Stomach (tissue), 9 donors: ENCODE measurements around the gene VSNL1. TPM values are rescaled to one million over a fixed set of nuclear protein-coding genes. Genes with fewer than 3 reads are reported as not detected.

Experiments used
- DNase-seq, 2 donors: peaks; one replicate each; pipeline versions ENCODE4 v3.0.0 to v3.0.0-alpha.2; 2013 to 2019
- H3K27ac ChIP-seq, 5 donors: fragments of 200-600 bp in 4 of 5; sonication (generic) in 4 of 5; one replicate each; pipeline ENCODE4 v1.5.1; 2013 to 2019; ENCODE audit warnings: mild to moderate bottlenecking in 1 of 5, moderate library complexity in 1 of 5
- H3K27me3 ChIP-seq, 3 donors: fragments of 200-600 bp; sonication (generic); one replicate each; pipeline ENCODE4 v1.5.1; 2017 to 2019; ENCODE audit warnings: mixed run types in 1 of 3
- H3K36me3 ChIP-seq, 4 donors: fragments of 200-600 bp; sonication (generic); 1 replicate in 3 of 4; 2 replicates in 1 of 4; pipeline ENCODE4 v1.5.1; 2016 to 2019
- H3K4me1 ChIP-seq, 4 donors: fragments of 200-600 bp; sonication (generic); one replicate each; pipeline ENCODE4 v1.5.1; 2016 to 2019
- H3K4me3 ChIP-seq, 4 donors: fragments of 200-600 bp; sonication (generic) in 3 of 4; one replicate each; pipeline ENCODE4 v1.5.1; 2016 to 2019; ENCODE audit warnings: mild to moderate bottlenecking in 1 of 4
- H3K9me3 ChIP-seq, 4 donors: fragments of 200-600 bp; sonication (generic); one replicate each; pipeline ENCODE4 v1.5.1; 2016 to 2019
- CTCF ChIP-seq, 7 experiments: fragments of 450-650 bp in 4 of 7; fragments of 200-600 bp in 3 of 7; sonication (generic) in 3 of 7; IDR thresholded peaks; one replicate each; pipeline ENCODE4 v1.5.1; 2016 to 2019; ENCODE audit warnings: antibody characterized with exemption in 7 of 7, control low read depth in 2 of 7, mild to moderate bottlenecking in 1 of 7
- EP300 ChIP-seq: sonication (generic); formaldehyde crosslinking; IDR thresholded peaks from one replicate; pipeline ENCODE4 v1.6.1; 2017; ENCODE audit warnings: antibody characterized with exemption
- POLR2A ChIP-seq, 4 donors: fragments of 450-650 bp; IDR thresholded peaks; one replicate each; pipeline ENCODE4 v1.6.1; 2016; ENCODE audit warnings: antibody characterized with exemption in 4 of 4, control low read depth in 2 of 4, mild to moderate bottlenecking in 1 of 4, moderate library complexity in 1 of 4
- POLR2AphosphoS5 ChIP-seq, 3 donors: sonication (generic); formaldehyde crosslinking; IDR thresholded peaks; one replicate each; pipeline ENCODE4 v1.6.1; 2016; ENCODE audit warnings: antibody characterized with exemption in 3 of 3
- WGBS, 5 donors: extraction: QIAGEN DNeasy Blood & Tissue Kit in 3 of 5; methylation state at CpG; one replicate each; pipeline versions ENCODE4 v1.1.5 to v1.1.7; 2013 to 2018; 5-methylcytosine and 5-hydroxymethylcytosine counted together
- intact Hi-C: fragments of 100-400 bp; cut with DNase I; formaldehyde crosslinking; loops from one replicate; pipeline ENCODE4 v1.15.1; 2023; ENCODE audit warnings: low total_unique reads
- polyA plus RNA-seq, 3 donors: library from polyadenylated mRNA; stranded (reverse); fragments of 200-250 nt; gene quantifications; one replicate each; pipeline ENCODE4 v1.2.3, GENCODE V29; 2013
- total RNA-seq, 5 donors: library from RNA; depleted of rRNA; stranded (reverse); fragments of >200 nt; gene quantifications; one replicate each; pipeline versions ENCODE4 v1.1.0 to v1.2.3, GENCODE V29; 2014 to 2016
- donor health status: healthy with polysubstance abuse.
- donor health status: Bipolar disorder and iron deficiency.
- donor health status: healthy.

Gene VSNL1
- total and polyA plus RNA-seq, 8 donors = 0.44 to 21.9 (median 11.0) TPM; not detected in 4

- no peaks in the 10 kb centered on the region for H3K4me1 ChIP-seq
- DNase-seq = no peak
- TF ChIP-seq POLR2A (IDR thresholded peaks at IDR 0.05) = no peak
- TF ChIP-seq CTCF (IDR thresholded peaks at IDR 0.05) = no peak
- no peak for TF ChIP-seq POLR2AphosphoS5 (IDR thresholded peaks at IDR 0.05)
- TF ChIP-seq EP300 = no peak
- intact Hi-C loops = no loop called here
- H3K27ac ChIP-seq = no peak overlapping the region
- peaks cover 0 to 3% (median 0%) of the 10 kb centered on the region in 3 donors for H3K27me3 ChIP-seq
- H3K4me3 ChIP-seq = no peak overlapping the region
- H3K9me3 ChIP-seq = no peaks in the 10 kb centered on the region
- no peaks in the 10 kb centered on the region for H3K36me3 ChIP-seq
- WGBS, 5 donors = 77 to 91% (median 85%) methylated on average over 2 of the region's 2 CpGs
Observed at GRCh38 chr2:17550907-17551306, 10.4 kb downstream of the VSNL1 start.

GRCh38 chr2:17555150-17555549 lies 14.7 kb downstream of the VSNL1 start:
- H3K27ac ChIP-seq = no peak overlapping the region
- no peak for DNase-seq
- H3K36me3 ChIP-seq = no peaks in the 10 kb centered on the region
- intact Hi-C loops = no loop called here
- no peaks in the 10 kb centered on the region for H3K27me3 ChIP-seq
- TF ChIP-seq CTCF (IDR thresholded peaks at IDR 0.05) (no peak), POLR2AphosphoS5 (IDR thresholded peaks at IDR 0.05) (no peak), POLR2A (IDR thresholded peaks at IDR 0.05) (no peak), EP300 (no peak)
- 76 to 88% (median 85%) methylated on average over 1 of the region's 1 CpG for WGBS, 5 donors
- no peak overlapping the region for H3K4me3 ChIP-seq
- H3K9me3 ChIP-seq = no peaks in the 10 kb centered on the region
- no peaks in the 10 kb centered on the region for H3K4me1 ChIP-seq

- Histone ChIP-seq H3K4me3 (no peak overlapping the region), H3K4me1 (no peaks in the 10 kb centered on the region), H3K9me3 (no peaks in the 10 kb centered on the region), H3K27me3 (no peaks in the 10 kb centered on the region), H3K27ac (no peak overlapping the region), H3K36me3 (no peaks in the 10 kb centered on the region)
- TF ChIP-seq POLR2AphosphoS5 (IDR thresholded peaks at IDR 0.05) (no peak), EP300 (no peak), CTCF (IDR thresholded peaks at IDR 0.05) (no peak), POLR2A (IDR thresholded peaks at IDR 0.05) (no peak)
- WGBS, 5 donors = 47 to 63% (median 58%) methylated on average over 5 of the region's 5 CpGs
- DNase-seq = no peak
- intact Hi-C loops = no loop called here
Observed at GRCh38 chr2:17557596-17557995, 17.1 kb downstream of the VSNL1 start.

GRCh38 chr2:17558053-17558452 lies 17.6 kb downstream of the VSNL1 start:
- Histone ChIP-seq H3K27ac (no peak overlapping the region), H3K9me3 (no peaks in the 10 kb centered on the region), H3K4me3 (no peak overlapping the region), H3K36me3 (no peaks in the 10 kb centered on the region), H3K4me1 (no peaks in the 10 kb centered on the region), H3K27me3 (no peaks in the 10 kb centered on the region)
- TF ChIP-seq CTCF (IDR thresholded peaks at IDR 0.05) (no peak), POLR2AphosphoS5 (IDR thresholded peaks at IDR 0.05) (no peak), EP300 (no peak), POLR2A (IDR thresholded peaks at IDR 0.05) (no peak)
- intact Hi-C loops = no loop called here
- DNase-seq = no peak
